SIG-M5 treated with dmso at 0.1 percent for 504 hours (cell line): Measurements from ENCODE around the gene YJEFN3.
A peak's percentile ranks its signal among the peaks of the same experiment; 100 is the strongest.

Experiments used
- DNase-seq: peaks from one replicate; lab custom pipeline; 2025; ENCODE audit not compliant: unreplicated experiment; lab: John Stamatoyannopoulos, UW

Gene YJEFN3

GRCh38 chr19:19549804-19550464, 21.2 kb downstream of the YJEFN3 start:
- no peak for DNase-seq

- no peak for DNase-seq
Measured at GRCh38 chr19:19550485-19550929, 21.8 kb downstream of the YJEFN3 start.

GRCh38 chr19:19550972-19551852, 22.5 kb downstream of the YJEFN3 start:
- DNase-seq: no peak

- DNase-seq: no peak
Measured at GRCh38 chr19:19551853-19552192, 23.1 kb downstream of the YJEFN3 start.

GRCh38 chr19:19552798-19553197, 24.1 kb downstream of the YJEFN3 start:
- no peak for DNase-seq

- DNase-seq: no peak
Measured at GRCh38 chr19:19553670-19554069, 25.0 kb downstream of the YJEFN3 start.

GRCh38 chr19:19554074-19555023, 25.6 kb downstream of the YJEFN3 start:
- DNase-seq: peak; percentile 21

GRCh38 chr19:19558055-19558454, 29.3 kb downstream of the YJEFN3 start:
- DNase-seq: no peak

- no peak for DNase-seq
Measured at GRCh38 chr19:19558636-19559035, 29.9 kb downstream of the YJEFN3 start.

- DNase-seq: no peak
Measured at GRCh38 chr19:19559931-19560330, 31.2 kb downstream of the YJEFN3 start.

GRCh38 chr19:19561946-19562664, 33.4 kb downstream of the YJEFN3 start:
- DNase-seq: no peak

GRCh38 chr19:19562665-19563347, 34.1 kb downstream of the YJEFN3 start:
- DNase-seq: no peak

GRCh38 chr19:19563348-19563848, 34.7 kb downstream of the YJEFN3 start:
- no peak for DNase-seq

- no peak for DNase-seq
Measured at GRCh38 chr19:19566306-19566705, 37.6 kb downstream of the YJEFN3 start.

- no peak for DNase-seq
Measured at GRCh38 chr19:19567391-19567790, 38.7 kb downstream of the YJEFN3 start.

GRCh38 chr19:19568802-19569756, 40.4 kb downstream of the YJEFN3 start:
- no peak for DNase-seq

GRCh38 chr19:19570571-19570970, 41.9 kb downstream of the YJEFN3 start:
- DNase-seq: no peak

GRCh38 chr19:19571071-19571786, 42.5 kb downstream of the YJEFN3 start:
- no peak for DNase-seq
